HG02840 (cell line): ENCODE results near the gene TMEM243.
"Not testable (repeated sequence)": the region's sequence is repeated elsewhere in the genome, so short reads cannot be mapped to it uniquely, and the experiment has no call there.

Source experiments
- ATAC-seq: cut with Tn5 transposase; IDR thresholded peaks from one replicate; pipeline ENCODE4 v1.9.1; 2021; ENCODE audit warnings: mild to moderate bottlenecking, moderate library complexity, moderate number of reproducible peaks; ENCODE audit not compliant: unreplicated experiment, low FRiP score

The TMEM243 gene, protein sequence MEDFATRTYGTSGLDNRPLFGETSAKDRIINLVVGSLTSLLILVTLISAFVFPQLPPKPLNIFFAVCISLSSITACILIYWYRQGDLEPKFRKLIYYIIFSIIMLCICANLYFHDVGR

DNA sequence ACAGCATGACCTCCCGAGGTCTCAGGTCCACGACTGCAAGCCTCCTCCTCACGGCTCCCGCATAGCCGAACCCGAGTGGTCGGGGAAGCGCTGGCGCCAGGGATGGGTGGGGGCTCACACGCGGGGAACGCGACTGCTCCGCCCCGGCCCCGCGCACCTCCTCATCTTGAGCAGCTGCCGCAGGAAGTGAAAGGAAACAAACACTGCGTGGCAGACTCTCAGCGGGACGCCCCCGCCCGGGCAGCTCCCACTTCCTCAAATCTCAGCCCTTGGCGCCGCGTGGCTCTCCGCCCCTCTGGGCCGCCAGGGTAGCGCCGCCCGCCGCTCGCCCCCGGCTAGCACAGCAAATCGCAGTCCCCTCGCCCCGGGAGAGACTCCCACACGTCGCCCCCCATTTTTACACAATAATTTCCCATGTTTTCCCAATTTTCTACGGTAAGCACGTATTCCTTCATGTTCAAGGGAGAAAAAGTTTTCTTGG is at the start of gene TMEM243:
Gene TMEM243, minus strand, starts transcription at position 188 of the 481 bp plus-strand sequence. CDS start 229 bp downstream, outside the sequence.
- peak; percentile 43 for ATAC-seq

DNA sequence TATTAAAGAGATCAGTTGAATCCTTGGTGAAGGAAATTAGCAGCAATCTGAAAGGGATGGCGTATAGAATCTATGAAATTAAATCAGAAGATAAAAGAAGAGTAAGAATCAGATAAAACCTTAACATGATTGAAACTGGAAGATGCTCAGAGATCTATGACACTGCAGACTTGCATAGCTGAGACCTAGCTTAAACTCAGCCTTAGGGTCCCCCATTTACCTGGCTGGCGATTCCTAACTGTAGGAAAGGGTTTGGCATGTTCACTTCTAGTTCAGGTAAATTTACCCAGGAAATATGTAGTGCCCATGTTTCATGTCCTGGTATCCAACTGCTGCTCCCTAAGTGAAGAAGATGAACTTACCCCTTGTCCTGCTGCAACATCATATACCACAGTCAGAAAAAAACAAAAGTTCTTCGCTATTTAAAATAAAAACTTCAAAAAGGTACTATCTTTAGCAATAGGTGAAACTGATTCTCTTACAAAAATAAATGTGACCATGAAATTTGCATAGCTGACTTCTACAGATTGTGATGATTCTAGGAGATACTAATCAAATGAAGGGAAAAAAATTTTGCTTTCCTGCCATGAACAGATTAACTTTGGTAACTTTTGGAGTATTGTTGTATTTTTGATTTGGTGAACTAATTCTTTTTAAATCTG is 47.8 kb upstream of the TMEM243 start:
- ATAC-seq, result no peak

DNA sequence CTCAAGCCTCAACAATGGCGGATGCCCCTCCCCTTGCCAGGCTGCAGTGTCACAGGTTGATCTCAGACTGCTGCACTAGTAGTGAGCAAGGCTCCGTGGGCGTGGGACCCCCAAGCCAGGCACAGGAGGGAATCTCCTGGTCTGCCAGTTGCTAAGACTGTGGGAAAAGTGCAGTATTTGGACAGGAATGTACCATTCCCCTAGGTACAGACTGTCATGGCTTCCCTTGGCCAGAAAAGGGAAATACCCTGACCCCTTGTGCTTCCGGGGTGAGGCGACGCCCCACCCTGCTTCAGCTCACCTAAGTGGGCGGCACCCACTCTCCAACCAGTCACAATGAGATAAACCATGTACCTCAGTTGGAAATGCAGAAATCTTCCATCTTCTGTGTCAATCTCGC is 44.0 kb upstream of the TMEM243 start:
- no peak for ATAC-seq

DNA sequence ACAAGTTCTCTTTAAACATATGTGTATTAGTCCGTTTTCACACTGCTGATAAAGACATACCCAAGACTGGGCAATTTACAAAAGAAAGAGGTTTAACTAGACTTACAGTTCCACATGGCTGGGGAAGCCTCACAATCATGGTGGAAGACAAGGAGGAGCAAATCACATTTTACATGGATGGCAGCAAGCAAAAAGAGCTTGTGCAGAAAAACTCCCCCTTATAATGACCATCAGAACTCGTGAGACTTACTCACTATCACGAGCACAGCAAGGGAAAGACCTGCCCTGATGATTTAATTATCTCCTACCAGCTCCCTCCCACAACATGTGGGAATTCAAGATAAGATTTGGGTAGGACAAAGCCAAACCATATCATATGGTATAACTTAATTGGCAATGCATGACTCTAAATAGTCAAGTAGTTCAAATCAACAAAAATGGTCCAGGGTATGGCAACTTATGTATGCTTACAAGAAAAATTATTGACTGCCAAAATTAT is 34.1 kb upstream of the TMEM243 start:
- no peak for ATAC-seq

- ATAC-seq, result not testable (repeated sequence)
These were observed 26.1 kb upstream of the TMEM243 start for GRCh38 chr7:87245671-87246070.

DNA sequence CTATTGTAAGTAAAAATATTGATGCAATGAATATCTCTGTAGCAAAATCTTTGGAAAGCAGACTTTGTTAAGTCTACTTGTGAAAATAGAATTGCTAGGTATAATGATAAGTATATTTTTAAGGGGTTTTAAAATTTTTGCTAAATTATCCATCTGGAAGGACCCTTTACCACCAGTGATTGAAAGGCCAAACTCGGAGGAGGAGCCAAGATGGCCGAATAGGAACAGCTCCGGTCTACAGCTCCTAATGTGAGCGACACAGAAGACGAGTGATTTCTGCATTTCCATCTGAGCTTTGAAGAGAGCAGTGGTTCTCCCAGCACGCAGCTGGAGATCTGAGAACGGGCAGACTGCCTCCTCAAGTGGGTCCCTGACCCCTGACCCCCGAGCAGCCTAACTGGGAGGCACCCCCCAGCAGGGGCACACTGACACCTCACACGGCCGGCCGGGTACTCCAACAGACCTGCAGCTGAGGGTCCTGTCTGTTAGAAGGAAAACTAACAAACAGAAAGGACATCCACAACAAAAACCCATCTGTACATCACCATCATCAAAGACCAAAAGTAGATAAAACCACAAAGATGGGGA is 19.0 kb upstream of the TMEM243 start:
- ATAC-seq, result not testable (repeated sequence)

- ATAC-seq, result no peak
These were observed 15.4 kb upstream of the TMEM243 start for GRCh38 chr7:87234949-87235348.

GRCh38 chr7:87231711-87232110 is 12.2 kb upstream of the TMEM243 start:
- ATAC-seq, result no peak

- ATAC-seq, result no peak
These were observed 11.7 kb upstream of the TMEM243 start for GRCh38 chr7:87231258-87231657.

GRCh38 chr7:87226495-87226894 is 7.0 kb upstream of the TMEM243 start:
- no peak for ATAC-seq

DNA sequence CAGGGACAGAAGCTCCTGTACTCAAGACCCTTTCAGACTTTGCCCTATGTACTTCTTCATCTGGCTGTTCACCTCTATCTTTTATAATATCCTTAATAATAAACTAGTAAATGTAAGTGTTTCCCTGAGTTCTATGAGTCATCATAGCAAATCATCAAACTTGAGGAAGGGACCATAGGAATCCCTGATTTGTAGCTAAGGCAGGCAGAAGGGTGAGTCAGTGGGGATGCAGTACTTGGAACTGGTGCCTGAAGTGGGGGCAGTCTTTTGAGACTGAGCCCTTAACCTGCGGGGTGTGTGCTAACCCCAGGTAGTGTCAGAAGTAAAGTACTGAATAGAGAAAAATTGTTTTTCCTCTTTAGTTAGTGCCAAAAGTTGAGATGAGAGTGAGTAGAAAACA is 6.2 kb upstream of the TMEM243 start:
- ATAC-seq, result no peak

- ATAC-seq, result no peak
These were observed 4.1 kb upstream of the TMEM243 start for GRCh38 chr7:87223666-87224065.

- no peak for ATAC-seq
These were observed 1.2 kb upstream of the TMEM243 start for GRCh38 chr7:87220734-87221215.

DNA sequence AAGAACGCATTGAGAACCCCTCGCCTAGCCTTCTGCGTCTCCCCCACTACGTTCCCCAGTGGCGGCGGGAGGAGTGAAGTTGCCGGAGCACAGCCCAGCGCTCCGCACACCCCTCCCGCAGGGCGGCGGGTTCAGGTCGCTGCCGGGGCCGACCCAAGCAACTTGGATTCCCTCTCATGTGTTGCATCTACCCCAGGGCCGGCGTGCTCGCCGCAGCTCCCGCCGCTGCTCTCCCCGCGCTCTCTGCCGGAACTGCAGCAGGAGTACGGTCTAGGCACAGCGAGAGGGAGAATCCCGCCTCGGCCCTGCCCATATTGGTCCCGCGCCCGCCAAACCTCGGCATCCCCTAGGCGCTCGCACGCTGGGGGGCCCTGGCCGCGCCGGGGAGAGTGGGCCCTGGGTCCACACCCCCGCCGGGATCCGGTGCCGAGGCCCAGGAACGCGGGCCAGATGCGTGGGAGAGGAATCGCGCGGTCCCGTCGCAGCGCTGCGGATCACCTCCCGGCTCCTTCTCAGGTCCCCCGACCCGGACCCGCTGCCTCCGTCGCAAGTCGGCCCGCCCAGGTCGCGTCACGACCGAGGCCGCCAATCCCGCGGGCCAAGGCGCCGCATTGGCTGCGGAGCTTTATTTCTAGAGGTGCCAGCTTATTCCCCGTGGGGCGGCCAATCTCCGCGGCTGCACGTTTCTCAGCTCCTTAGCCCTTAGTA is 648 bp upstream of the TMEM243 start:
- ATAC-seq, result peak; percentile 27

DNA sequence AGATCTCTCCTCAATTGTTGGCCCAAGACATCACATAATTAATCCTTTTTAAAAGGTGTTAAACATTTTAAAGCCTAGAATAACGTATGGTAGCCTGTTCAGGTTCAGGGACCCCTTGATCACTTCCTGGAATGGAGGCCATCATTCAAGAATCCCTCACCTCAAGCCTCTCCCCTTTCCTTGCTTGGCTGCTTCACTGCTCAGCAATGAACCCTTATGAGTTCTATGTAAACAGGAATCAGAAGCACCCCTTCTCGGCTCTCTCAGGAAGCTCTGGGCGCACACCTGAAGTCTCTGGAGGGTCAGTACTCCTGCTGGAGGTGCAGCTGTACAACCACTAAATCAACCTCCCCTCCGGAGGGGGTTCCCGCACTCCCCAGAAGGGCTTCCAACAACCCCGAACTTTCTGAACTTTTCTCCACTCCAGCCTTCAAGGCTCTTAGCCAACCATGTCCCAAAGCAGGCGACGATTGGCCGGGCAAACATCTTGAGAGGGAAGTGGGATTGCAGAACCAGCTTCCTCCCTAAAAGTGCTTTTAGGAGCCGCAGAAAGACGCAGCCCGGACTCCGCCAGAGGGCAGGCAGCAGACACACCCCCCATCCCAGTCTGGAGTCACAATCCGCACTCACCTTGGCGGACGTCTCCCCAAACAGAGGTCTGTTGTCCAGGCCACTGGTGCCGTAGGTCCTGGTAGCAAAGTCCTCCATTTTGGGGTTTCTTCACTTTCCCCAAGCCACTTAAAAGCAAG is 562 bp downstream of the TMEM243 start:
- ATAC-seq, result peak; percentile 10

- ATAC-seq, result no peak
These were observed 1.4 kb downstream of the TMEM243 start for GRCh38 chr7:87217983-87218653.

- peak; percentile 54 for ATAC-seq
These were observed 2.6 kb downstream of the TMEM243 start for GRCh38 chr7:87216701-87217508.

DNA sequence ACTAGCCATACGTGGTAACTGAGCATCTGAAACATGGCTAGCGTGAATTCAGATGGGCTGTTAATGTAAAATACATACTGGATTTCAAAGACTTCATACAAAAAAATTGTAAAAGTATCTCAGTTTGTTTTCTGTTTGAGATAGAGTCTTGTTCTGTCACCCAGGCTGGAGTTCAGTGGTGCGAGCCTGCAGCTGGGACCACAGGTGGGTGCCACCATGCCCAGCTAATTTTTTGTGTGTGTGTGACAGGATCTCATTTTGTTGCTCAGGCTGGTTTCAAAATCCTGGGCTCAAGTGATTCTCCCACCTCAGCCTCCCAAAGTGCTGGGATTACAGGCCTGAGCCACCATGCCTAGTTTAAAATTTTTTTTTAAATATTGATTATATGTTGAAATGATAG is 4.5 kb downstream of the TMEM243 start:
- ATAC-seq, result no peak

DNA sequence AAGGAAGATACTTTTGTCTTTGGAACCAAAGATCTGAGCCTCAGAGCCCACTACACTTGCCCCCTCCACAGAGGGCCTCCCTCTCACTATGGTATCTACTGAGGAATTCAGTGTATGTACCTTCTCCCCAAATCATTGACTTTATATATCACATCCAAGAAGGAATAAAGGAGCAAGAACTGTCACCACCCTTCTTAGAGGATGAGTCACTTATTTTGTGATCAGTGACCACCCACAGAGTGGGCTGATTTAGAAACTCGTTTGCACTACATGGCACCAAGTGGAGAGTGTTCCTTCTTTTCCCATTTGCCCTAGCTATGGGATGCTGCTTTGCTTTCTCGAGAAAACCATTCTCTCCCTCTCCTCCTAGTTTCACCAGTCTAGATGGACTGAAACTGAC is 5.7 kb downstream of the TMEM243 start:
- no peak for ATAC-seq
